22Rv1 (cell line): ENCODE results near the gene ANAPC10.
A peak's percentile ranks its signal among the peaks of the same experiment; 100 is the strongest.

Source experiments
- H3K27ac ChIP-seq: fragments of 450-650 bp; 2 replicates; pipeline ENCODE4 v1.5.1; 2017
- CTCF ChIP-seq: fragments of 450-650 bp; IDR thresholded peaks from 2 replicates; pipeline ENCODE4 v1.5.1; 2017; ENCODE audit warnings: mild to moderate bottlenecking
- ZFX ChIP-seq: fragments of 450-650 bp; IDR thresholded peaks from 2 replicates; pipeline ENCODE4 v1.6.1; 2017; ENCODE audit warnings: antibody characterized with exemption, borderline replicate concordance

The ANAPC10 gene

GRCh38 chr4:145097331-145097820, 620 bp downstream of the ANAPC10 start:
- TF ChIP-seq ZFX: no peak
- TF ChIP-seq CTCF: no peak; the same call in 1 of the 2 replicates
- H3K27ac ChIP-seq: peak overlapping the region; percentile 88

- H3K27ac ChIP-seq: no peak overlapping the region
- TF ChIP-seq ZFX (no peak), CTCF (no peak)
Measured at GRCh38 chr4:145093638-145094037, 4.4 kb downstream of the ANAPC10 start.

GRCh38 chr4:145090380-145090779, 7.6 kb downstream of the ANAPC10 start:
- no peak for TF ChIP-seq CTCF
- TF ChIP-seq ZFX: no peak
- no peak overlapping the region for H3K27ac ChIP-seq

GRCh38 chr4:145083891-145084605, 13.9 kb downstream of the ANAPC10 start:
- no peak overlapping the region for H3K27ac ChIP-seq
- TF ChIP-seq CTCF: no peak
- TF ChIP-seq ZFX: no peak

- TF ChIP-seq CTCF: no peak
- TF ChIP-seq ZFX: no peak
Measured at GRCh38 chr4:145081756-145082155, 16.2 kb downstream of the ANAPC10 start.

GRCh38 chr4:145076469-145076855, 21.5 kb downstream of the ANAPC10 start:
- H3K27ac ChIP-seq: no peak overlapping the region
- no peak for TF ChIP-seq ZFX
- TF ChIP-seq CTCF: no peak

More at GRCh38 chr4:145081756-145082155, 16.2 kb downstream of the ANAPC10 start:
- no peak overlapping the region for H3K27ac ChIP-seq

GRCh38 chr4:145075742-145076468, 22.1 kb downstream of the ANAPC10 start:
- no peak overlapping the region for H3K27ac ChIP-seq
- TF ChIP-seq CTCF (no peak), ZFX (no peak)
